ENCODE data around the gene JAZF1.

JAZF1 gene

DNA sequence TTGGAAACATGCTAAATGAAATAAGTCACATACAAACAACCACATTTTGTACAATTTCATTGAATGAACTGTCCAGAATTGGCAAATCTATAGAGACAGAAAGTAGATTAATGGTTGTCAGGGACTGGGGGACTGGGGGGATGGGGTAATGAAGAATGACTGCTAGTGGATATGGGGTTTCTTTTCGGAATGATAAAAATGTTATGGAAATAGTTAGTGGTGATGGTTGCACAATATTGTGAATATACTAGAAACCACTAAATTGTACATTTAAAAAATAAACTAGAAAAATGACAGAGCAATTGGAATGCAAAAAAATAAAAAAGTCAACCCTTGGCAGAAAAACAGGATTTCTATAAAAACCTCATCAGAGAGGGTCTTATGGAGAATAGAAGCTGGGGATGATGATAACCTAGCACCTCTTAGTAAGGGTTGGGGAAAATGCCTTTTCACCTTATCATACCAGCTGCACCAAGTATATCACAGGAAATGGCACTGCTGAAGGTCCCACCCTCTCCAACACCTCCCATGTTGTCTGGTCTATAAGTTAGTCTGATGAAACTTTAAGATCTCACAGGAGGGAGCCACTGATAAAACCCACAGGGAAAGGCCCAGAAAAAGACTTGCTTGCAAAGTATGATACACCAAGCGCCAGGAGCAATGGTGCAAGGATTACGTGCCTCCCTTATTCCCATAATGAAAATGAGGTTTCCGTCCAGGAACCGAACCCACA, 23.1 kb upstream of the JAZF1 start:
- H3K4me3 ChIP-seq (ENCODE audit: low read depth, low read length) = no peak overlapping the region
- no peak for DNase-seq (ENCODE audit: low read depth)
- no peak for TF ChIP-seq CTCF (IDR thresholded peaks at IDR 0.05; ENCODE audit: low read depth, low read length, missing control alignments)

DNA sequence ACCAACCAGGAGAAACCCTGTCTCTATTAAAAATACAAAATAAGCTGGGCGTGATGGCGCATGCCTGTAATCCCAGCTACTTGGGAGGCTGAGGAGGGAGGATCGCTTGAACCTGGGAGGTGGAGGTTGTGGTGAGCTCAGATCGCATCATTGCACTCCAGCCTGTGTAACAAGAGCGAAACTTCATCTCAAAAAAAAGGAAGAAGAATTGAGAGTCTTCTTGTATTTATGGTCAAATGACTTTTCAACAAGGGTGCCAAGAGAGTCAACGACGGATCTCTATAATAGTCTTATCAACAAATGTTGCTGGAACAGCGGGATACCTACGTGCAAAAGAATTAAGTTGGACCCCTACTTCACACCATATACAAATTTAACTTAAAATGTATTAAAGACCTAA, 21.6 kb upstream of the JAZF1 start:
- DNase-seq (ENCODE audit: low read depth) = no peak

GRCh38 chr7:28201131-28201530, 20.5 kb upstream of the JAZF1 start:
- no peak for TF ChIP-seq CTCF (IDR thresholded peaks at IDR 0.05; ENCODE audit: low read depth, low read length, missing control alignments)
- H3K4me3 ChIP-seq (ENCODE audit: low read depth, low read length) = no peak overlapping the region
- DNase-seq (ENCODE audit: low read depth) = no peak

More for the DNA sequence above, 21.6 kb upstream of the JAZF1 start:
- no peak overlapping the region for H3K4me3 ChIP-seq (ENCODE audit: low read depth, low read length)
- no peak for TF ChIP-seq CTCF (IDR thresholded peaks at IDR 0.05; ENCODE audit: low read depth, low read length, missing control alignments)

- H3K4me3 ChIP-seq (ENCODE audit: low read depth, low read length) = no peak overlapping the region
- no peak for TF ChIP-seq CTCF (IDR thresholded peaks at IDR 0.05; ENCODE audit: low read depth, low read length, missing control alignments)
- no peak for DNase-seq (ENCODE audit: low read depth)
Observed at GRCh38 chr7:28200598-28200997, 20.0 kb upstream of the JAZF1 start.

- no peak for TF ChIP-seq CTCF (IDR thresholded peaks at IDR 0.05; ENCODE audit: low read depth, low read length, missing control alignments)
- no peak overlapping the region for H3K4me3 ChIP-seq (ENCODE audit: low read depth, low read length)
- DNase-seq (ENCODE audit: low read depth) = no peak
Observed at GRCh38 chr7:28199021-28199510, 18.5 kb upstream of the JAZF1 start.

DNA sequence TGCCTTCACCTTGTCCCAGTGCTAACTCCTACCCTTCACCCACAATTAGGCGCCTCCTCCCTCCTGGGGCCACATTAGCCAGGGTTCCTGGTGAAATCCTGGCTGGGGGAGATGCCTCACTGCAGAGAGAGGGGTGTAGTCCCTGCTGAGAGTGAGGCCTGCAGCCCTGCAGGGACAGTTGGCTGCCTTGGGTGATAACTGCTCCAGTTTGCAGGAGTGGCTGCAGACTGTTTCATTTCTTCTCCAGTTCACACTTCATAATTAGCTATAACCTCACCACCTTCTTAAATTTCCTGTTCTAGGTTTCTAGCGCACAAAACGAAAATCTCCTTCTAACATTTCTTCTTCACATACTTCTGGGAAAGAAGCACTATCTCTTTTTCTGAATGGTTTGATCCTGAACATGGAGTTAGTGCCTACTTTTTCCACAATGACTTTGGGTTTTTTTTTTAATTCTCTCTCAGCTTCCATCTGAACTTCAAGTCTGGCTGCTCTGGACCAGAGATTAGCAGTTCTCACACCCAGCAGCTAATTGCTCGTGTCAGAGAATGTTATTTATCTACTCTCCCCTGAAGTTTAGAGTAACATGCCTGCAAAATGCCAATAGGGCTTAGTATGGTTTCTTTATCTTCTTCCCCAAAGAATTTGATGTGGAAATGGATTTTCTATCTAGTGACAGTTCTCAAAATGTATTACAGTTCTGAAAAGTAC, 15.5 kb upstream of the JAZF1 start:
- H3K4me3 ChIP-seq (ENCODE audit: low read depth, low read length) = no peak overlapping the region
- no peak for DNase-seq (ENCODE audit: low read depth)
- TF ChIP-seq CTCF (IDR thresholded peaks at IDR 0.05; ENCODE audit: low read depth, low read length, missing control alignments) = no peak
